PC-9 (cell line): ENCODE data around the gene NFAM1. TPM values are rescaled to one million over a fixed set of nuclear protein-coding genes. Genes with fewer than 3 reads are reported as not detected.
A peak's percentile ranks its signal among the peaks of the same experiment; 100 is the strongest.

ENCODE experiments used
- BruUV-seq: library from RNA; stranded (reverse); fragments of 400-500 nt; replicated peaks from 2 replicates; lab custom pipeline; 2021; lab: Mats Ljungman, UMichigan
- CTCF ChIA-PET: fragments of 300-600 bp; sonication (Branson Sonifier 250); formaldehyde crosslinking; loops from one replicate; lab custom pipeline; 2022; ENCODE audit warnings: antibody characterized with exemption; lab: Charles Lee
- POLR2A ChIA-PET: fragments of 300-600 bp; sonication (Branson Sonifier 250); formaldehyde crosslinking; loops from one replicate; lab custom pipeline; 2022; ENCODE audit warnings: antibody characterized with exemption; ENCODE audit not compliant: unreplicated experiment; lab: Charles Lee
- DNase-seq, 2 experiments: peaks; one replicate each; pipeline versions ENCODE4 v3.0.0 to v3.0.0-alpha.2; 2015 to 2022; ENCODE audit warnings: mixed read lengths in 1 of 2
- H2AFZ ChIP-seq: fragments of 200-600 bp; sonication (generic); 2 replicates; pipeline ENCODE4 v1.8.1; 2017; ENCODE audit warnings: antibody characterized with exemption
- H3F3A ChIP-seq: fragments of 200-600 bp; sonication (generic); 2 replicates; pipeline ENCODE4 v1.8.1; 2017; ENCODE audit warnings: antibody characterized with exemption, mild to moderate bottlenecking, low read depth; ENCODE audit not compliant: insufficient read depth
- H3K27ac ChIP-seq: fragments of 200-600 bp; sonication (generic); 2 replicates; pipeline ENCODE4 v1.6.1; 2016; ENCODE audit warnings: mixed run types
- H3K27me3 ChIP-seq: fragments of 200-600 bp; sonication (generic); 2 replicates; pipeline ENCODE4 v1.6.1; 2016; ENCODE audit warnings: low read depth, mixed run types; ENCODE audit not compliant: insufficient read depth
- H3K36me3 ChIP-seq: fragments of 200-600 bp; sonication (generic); 2 replicates; pipeline ENCODE4 v1.6.1; 2016; ENCODE audit warnings: low read depth, mixed run types
- H3K4me1 ChIP-seq: fragments of 200-600 bp; sonication (generic); replicated peaks from 2 replicates; pipeline ENCODE4 v1.6.1; 2016; ENCODE audit warnings: mixed run types; ENCODE audit not compliant: insufficient read depth
- H3K4me2 ChIP-seq: fragments of 200-600 bp; sonication (generic); 2 replicates; pipeline ENCODE4 v1.6.1; 2017; ENCODE audit warnings: mixed run types
- H3K4me3 ChIP-seq: fragments of 200-600 bp; sonication (generic); 2 replicates; pipeline ENCODE4 v1.6.1; 2016; ENCODE audit warnings: mixed run types
- H3K79me2 ChIP-seq: fragments of 200-600 bp; sonication (generic); 2 replicates; pipeline ENCODE4 v1.6.1; 2017; ENCODE audit warnings: low read depth, mixed run types
- H3K9me2 ChIP-seq: fragments of 200-600 bp; sonication (generic); 2 replicates; pipeline ENCODE4 v1.8.1; 2017; ENCODE audit warnings: mild to moderate bottlenecking; ENCODE audit not compliant: insufficient read depth
- H3K9me3 ChIP-seq: fragments of 200-600 bp; sonication (generic); 2 replicates; pipeline ENCODE4 v1.8.1; 2016; ENCODE audit warnings: low read depth; ENCODE audit not compliant: insufficient read depth
- H4K20me1 ChIP-seq: fragments of 200-600 bp; sonication (generic); 2 replicates; pipeline ENCODE4 v1.8.1; 2017; ENCODE audit not compliant: insufficient read depth
- CTCF ChIP-seq: fragments of 200-600 bp; sonication (generic); conservative IDR thresholded peaks from 2 replicates; pipeline ENCODE4 v1.6.1; 2017; ENCODE audit warnings: mixed run types, antibody characterized with exemption, mild to moderate bottlenecking, moderate library complexity
- EZH2 ChIP-seq: fragments of 200-600 bp; sonication (generic); IDR thresholded peaks from 2 replicates; pipeline ENCODE4 v1.8.0; 2017; ENCODE audit warnings: antibody characterized with exemption, low read depth
- intact Hi-C: fragments of 100-400 bp; cut with micrococcal nuclease; formaldehyde crosslinking; loops from one replicate; pipeline ENCODE4 v1.10.0; 2022; ENCODE audit not compliant: unreplicated experiment
- total RNA-seq: library from RNA; stranded (reverse); gene quantifications from 2 replicates; pipeline ENCODE4 v1.2.3, GENCODE V29; 2021

Gene NFAM1
- total RNA-seq, 1 experiment from 2014 or later, result not detected

- Histone ChIP-seq H2AFZ (no peak overlapping the region), H3K4me1 (no peaks in the 10 kb centered on the region), H4K20me1 (no peaks in the 10 kb centered on the region), H3F3A (no peaks in the 10 kb centered on the region), H3K27ac (no peak overlapping the region), H3K4me2 (no peak overlapping the region), H3K9me3 (no peaks in the 10 kb centered on the region), H3K9me2 (no peaks in the 10 kb centered on the region), H3K4me3 (no peak overlapping the region), H3K36me3 (no peaks in the 10 kb centered on the region), H3K79me2 (no peaks in the 10 kb centered on the region), H3K27me3 (peaks cover 11% of the 10 kb centered on the region; the same call in 1 of the 2 replicates)
- POLR2A ChIA-PET, result interaction anchor here (0.7 kb wide), 1 partner anchor 316 kb away, joined by 9 read pairs; no protein-coding TSS in a partner anchor
- CTCF ChIA-PET, result interaction anchor here (0.7 kb wide), 1 partner anchor 546 kb away, joined by 8 read pairs; no protein-coding TSS in a partner anchor
- TF ChIP-seq EZH2, result no peak
- no peak for TF ChIP-seq CTCF
- no TSS peak for BruUV-seq
- intact Hi-C loops, result no loop called here
- no peak for DNase-seq
Observed at GRCh38 chr22:42470366-42471082, 38.3 kb upstream of the NFAM1 start.

- Histone ChIP-seq H3K9me2 (no peaks in the 10 kb centered on the region), H3K36me3 (no peaks in the 10 kb centered on the region), H3K27me3 (peaks cover 11% of the 10 kb centered on the region; the same call in 1 of the 2 replicates), H3K4me1 (no peaks in the 10 kb centered on the region), H4K20me1 (no peaks in the 10 kb centered on the region), H3K27ac (no peak overlapping the region), H3F3A (no peaks in the 10 kb centered on the region), H2AFZ (no peak overlapping the region), H3K79me2 (no peaks in the 10 kb centered on the region), H3K4me2 (no peak overlapping the region), H3K9me3 (no peaks in the 10 kb centered on the region), H3K4me3 (no peak overlapping the region)
- no TSS peak for BruUV-seq
- ChIA-PET POLR2A (no interaction called here), CTCF (no interaction called here)
- TF ChIP-seq EZH2 (no peak), CTCF (no peak)
- intact Hi-C loops, result no loop called here
- DNase-seq, result no peak
Observed at GRCh38 chr22:42468841-42469240, 36.6 kb upstream of the NFAM1 start.

DNA sequence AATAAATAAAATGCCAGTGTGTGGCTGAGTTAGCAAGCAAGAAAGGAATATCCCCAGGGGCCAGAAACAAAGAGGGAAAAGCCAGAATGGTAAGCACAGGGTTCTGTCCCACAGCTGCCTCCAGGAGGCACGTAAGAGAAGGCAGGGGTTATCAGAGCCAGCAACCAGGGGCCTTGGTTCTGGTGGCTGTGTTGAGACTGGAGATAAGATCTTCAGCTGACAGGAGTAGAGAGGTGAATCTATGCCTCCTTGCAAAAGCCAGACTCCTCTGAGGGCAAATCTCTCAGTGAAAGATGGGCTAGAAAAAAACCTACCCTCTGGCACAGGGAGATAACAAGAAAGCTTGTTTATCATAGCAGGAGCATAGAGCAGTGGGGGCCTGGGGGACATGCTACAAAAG is 29.8 kb upstream of the NFAM1 start:
- ChIA-PET POLR2A (no interaction called here), CTCF (no interaction called here)
- H3K4me1 ChIP-seq, result peaks cover 12% of the 10 kb centered on the region
- no peaks in the 10 kb centered on the region for H3K9me3 ChIP-seq
- no peak overlapping the region for H3K27ac ChIP-seq
- intact Hi-C loops, result no loop called here
- DNase-seq, result peak in 1 of 2 experiments; percentile 54
- TF ChIP-seq EZH2 (no peak), CTCF (no peak)
- H3K79me2 ChIP-seq, result no peaks in the 10 kb centered on the region
- H2AFZ ChIP-seq, result no peak overlapping the region
- H3K4me2 ChIP-seq, result 0 out of 2 replicates have a peak overlapping the region, but pooled peaks have one; percentile 9
- H3K9me2 ChIP-seq, result no peaks in the 10 kb centered on the region
- peaks cover 24% of the 10 kb centered on the region for H3K27me3 ChIP-seq
- H3F3A ChIP-seq, result 0 out of 2 replicates have a peak, but pooled peaks cover 8% of the 10 kb centered on the region
- no peaks in the 10 kb centered on the region for H3K36me3 ChIP-seq
- no TSS peak for BruUV-seq
- no peaks in the 10 kb centered on the region for H4K20me1 ChIP-seq
- H3K4me3 ChIP-seq, result no peak overlapping the region
